Measurements from ENCODE around the gene TRAF3IP3. TPM values are rescaled to one million over a fixed set of nuclear protein-coding genes. Genes with fewer than 3 reads are reported as not detected.

Gene TRAF3IP3
- total RNA-seq, 1 donor from 2014 or later: 0.85 TPM

DNA sequence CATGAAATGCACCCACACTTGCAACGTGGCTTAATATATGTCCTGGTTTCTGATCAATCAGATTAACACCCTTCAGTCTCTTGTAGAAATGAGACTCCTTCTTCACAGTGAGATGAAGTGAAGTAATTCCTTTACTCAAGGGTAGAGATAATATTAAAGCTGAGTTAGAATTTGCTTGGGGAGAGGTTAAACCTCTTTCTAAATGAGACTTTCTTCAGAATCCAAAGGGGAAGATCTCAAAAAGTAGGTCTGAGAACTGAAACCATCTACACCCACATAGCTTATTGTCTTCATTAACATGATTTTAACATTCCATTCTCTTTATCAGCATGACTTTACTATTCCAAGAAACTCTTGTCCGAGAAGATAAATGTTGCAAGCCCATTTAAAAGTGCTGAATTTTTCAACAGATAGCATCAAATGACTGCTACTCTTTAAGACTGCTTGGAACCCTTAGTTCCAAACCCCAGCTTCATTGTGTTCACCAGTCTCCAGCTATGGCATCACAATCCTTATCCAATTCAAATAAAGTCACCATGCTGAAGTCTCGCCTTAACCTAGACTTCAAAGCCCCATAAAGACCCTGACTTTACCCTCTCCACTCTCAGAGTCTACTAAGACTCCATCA, 19.2 kb upstream of the TRAF3IP3 start:
- H3K4me3 Mint-ChIP-seq: no peak overlapping the region
- TF ChIP-seq, protein P1, sequence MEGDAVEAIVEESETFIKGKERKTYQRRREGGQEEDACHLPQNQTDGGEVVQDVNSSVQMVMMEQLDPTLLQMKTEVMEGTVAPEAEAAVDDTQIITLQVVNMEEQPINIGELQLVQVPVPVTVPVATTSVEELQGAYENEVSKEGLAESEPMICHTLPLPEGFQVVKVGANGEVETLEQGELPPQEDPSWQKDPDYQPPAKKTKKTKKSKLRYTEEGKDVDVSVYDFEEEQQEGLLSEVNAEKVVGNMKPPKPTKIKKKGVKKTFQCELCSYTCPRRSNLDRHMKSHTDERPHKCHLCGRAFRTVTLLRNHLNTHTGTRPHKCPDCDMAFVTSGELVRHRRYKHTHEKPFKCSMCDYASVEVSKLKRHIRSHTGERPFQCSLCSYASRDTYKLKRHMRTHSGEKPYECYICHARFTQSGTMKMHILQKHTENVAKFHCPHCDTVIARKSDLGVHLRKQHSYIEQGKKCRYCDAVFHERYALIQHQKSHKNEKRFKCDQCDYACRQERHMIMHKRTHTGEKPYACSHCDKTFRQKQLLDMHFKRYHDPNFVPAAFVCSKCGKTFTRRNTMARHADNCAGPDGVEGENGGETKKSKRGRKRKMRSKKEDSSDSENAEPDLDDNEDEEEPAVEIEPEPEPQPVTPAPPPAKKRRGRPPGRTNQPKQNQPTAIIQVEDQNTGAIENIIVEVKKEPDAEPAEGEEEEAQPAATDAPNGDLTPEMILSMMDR (IDR thresholded peaks at IDR 0.05; ENCODE audit: unreplicated experiment): no peak
- peaks cover 18% of the 10 kb centered on the region for H3K27me3 Mint-ChIP-seq (ENCODE audit: low read depth)
- peaks cover 22% of the 10 kb centered on the region for H3K4me1 Mint-ChIP-seq
- no peaks in the 10 kb centered on the region for H3K36me3 Mint-ChIP-seq
- DNase-seq (ENCODE audit: low spot score in 2 of 2, unreplicated experiment in 2 of 2): no peak
- H3K27ac Mint-ChIP-seq: no peak overlapping the region
- H3K9me3 Mint-ChIP-seq: no peaks in the 10 kb centered on the region

DNA sequence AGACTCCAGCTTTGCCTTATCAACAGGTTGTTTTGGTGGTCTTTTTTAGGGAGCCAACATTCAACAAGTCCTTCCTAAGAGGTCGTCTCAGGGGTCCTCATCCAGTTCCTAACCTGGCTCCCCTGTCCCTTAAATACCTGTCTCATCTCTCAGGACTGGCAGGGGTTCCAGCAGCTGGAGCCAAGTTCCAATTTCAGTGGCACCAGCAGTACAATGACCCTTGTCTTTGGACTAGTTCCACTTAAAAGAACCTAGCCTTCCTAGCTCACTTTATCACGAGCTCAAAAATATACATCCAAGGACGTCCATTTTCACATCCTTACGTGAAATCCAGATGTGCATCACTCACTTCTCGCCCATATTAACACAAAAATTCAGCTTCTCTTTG, 18.7 kb upstream of the TRAF3IP3 start:
- H3K9me3 Mint-ChIP-seq: no peaks in the 10 kb centered on the region
- H3K36me3 Mint-ChIP-seq: no peaks in the 10 kb centered on the region
- H3K4me3 Mint-ChIP-seq: no peak overlapping the region
- peaks cover 18% of the 10 kb centered on the region for H3K27me3 Mint-ChIP-seq (ENCODE audit: low read depth)
- H3K27ac Mint-ChIP-seq: no peak overlapping the region
- TF ChIP-seq, protein P1 (IDR thresholded peaks at IDR 0.05; ENCODE audit: unreplicated experiment): no peak
- peaks cover 26% of the 10 kb centered on the region for H3K4me1 Mint-ChIP-seq
- no peak for DNase-seq (ENCODE audit: low spot score in 2 of 2, unreplicated experiment in 2 of 2)

DNA sequence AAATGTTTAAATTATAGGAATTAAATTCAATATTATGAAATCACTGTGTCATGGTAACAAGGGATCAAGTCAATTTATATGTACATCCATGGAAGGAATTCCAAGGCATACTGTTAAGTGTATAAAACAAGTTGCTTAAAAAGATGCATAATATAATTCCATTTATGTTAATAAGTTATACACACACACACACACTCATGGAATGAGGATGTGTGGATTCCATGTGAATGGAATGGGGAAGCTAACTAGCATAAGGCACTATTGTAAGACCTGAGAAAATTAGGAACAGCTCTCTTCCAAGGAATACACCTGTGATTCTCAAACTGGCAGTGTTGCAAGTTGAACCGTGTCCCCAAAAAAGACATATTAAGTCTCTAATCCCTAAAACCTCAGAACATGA, 17.6 kb upstream of the TRAF3IP3 start:
- DNase-seq (ENCODE audit: low spot score in 2 of 2, unreplicated experiment in 2 of 2): no peak
- Mint-ChIP-seq H3K4me3 (no peak overlapping the region), H3K9me3 (no peaks in the 10 kb centered on the region)

DNA sequence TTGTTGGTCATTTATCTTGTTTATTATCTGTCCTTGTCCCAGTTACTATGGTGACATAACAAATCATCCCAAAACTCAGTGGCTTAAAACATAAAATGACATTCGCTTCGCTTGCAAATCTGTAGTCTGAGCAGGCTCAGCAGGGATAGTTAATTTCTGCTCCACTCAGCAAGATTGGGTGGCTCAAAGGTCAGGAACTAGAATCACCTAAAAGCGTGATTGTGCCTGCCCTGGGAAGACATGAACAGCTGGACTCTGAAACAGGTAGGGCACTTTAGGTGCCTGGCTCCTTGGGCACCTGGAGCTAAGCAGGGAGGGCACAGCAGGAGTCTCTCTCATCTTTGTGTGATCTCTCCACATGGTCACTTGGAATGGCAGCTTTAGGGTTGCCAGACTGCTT, 14.7 kb upstream of the TRAF3IP3 start:
- Mint-ChIP-seq H3K36me3 (no peaks in the 10 kb centered on the region), H3K9me3 (no peaks in the 10 kb centered on the region), H3K4me3 (no peak overlapping the region), H3K4me1 (peaks cover 24% of the 10 kb centered on the region), H3K27ac (no peak overlapping the region), H3K27me3 (ENCODE audit: low read depth) (peaks cover 16% of the 10 kb centered on the region)
- DNase-seq (ENCODE audit: low spot score in 2 of 2, unreplicated experiment in 2 of 2): no peak
- TF ChIP-seq, protein P1 (IDR thresholded peaks at IDR 0.05; ENCODE audit: unreplicated experiment): no peak

More for the DNA sequence above, 17.6 kb upstream of the TRAF3IP3 start:
- Mint-ChIP-seq H3K27ac (no peak overlapping the region), H3K36me3 (no peaks in the 10 kb centered on the region), H3K4me1 (peaks cover 29% of the 10 kb centered on the region), H3K27me3 (ENCODE audit: low read depth) (peaks cover 18% of the 10 kb centered on the region)
- TF ChIP-seq, protein P1 (IDR thresholded peaks at IDR 0.05; ENCODE audit: unreplicated experiment): no peak

DNA sequence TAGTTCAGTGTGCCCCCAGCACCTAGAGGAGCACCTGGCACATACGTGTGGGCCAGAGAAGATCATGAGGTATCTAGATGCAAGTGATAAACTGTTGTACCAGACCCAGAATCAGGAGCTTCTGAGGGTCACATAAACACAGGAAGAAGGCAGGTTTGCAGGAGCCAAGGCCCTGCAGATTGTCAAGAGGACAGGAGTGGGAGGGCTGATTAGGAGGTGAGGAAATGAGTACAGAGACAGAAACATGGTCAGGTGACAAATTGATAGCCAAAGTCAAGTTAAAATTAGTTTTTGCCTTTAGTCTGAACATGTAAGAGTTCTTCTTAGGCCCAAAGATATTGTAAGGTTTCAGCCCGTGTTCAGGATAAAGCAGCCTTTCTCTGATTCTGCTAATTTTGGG, 14.0 kb upstream of the TRAF3IP3 start:
- H3K36me3 Mint-ChIP-seq: no peaks in the 10 kb centered on the region
- TF ChIP-seq, protein P1 (IDR thresholded peaks at IDR 0.05; ENCODE audit: unreplicated experiment): no peak
- H3K9me3 Mint-ChIP-seq: no peaks in the 10 kb centered on the region
- peaks cover 27% of the 10 kb centered on the region for H3K4me1 Mint-ChIP-seq
- DNase-seq (ENCODE audit: low spot score in 2 of 2, unreplicated experiment in 2 of 2): no peak
- H3K27ac Mint-ChIP-seq: no peak overlapping the region
- no peak overlapping the region for H3K4me3 Mint-ChIP-seq
- H3K27me3 Mint-ChIP-seq (ENCODE audit: low read depth): peaks cover 12% of the 10 kb centered on the region

All from mesothelial cell of epicardium (in vitro differentiated cells).